ENCODE measurements around the gene HAS3. TPM values are rescaled to one million over a fixed set of nuclear protein-coding genes. Genes with fewer than 3 reads are reported as not detected.
"Not testable (repeated sequence)": the region's sequence is repeated elsewhere in the genome, so short reads cannot be mapped to it uniquely, and the experiment has no call there.

Gene HAS3
- total and polyA plus RNA-seq, 3 experiments from 2014 or later = 0.07 to 0.62 (median 0.55) TPM

DNA sequence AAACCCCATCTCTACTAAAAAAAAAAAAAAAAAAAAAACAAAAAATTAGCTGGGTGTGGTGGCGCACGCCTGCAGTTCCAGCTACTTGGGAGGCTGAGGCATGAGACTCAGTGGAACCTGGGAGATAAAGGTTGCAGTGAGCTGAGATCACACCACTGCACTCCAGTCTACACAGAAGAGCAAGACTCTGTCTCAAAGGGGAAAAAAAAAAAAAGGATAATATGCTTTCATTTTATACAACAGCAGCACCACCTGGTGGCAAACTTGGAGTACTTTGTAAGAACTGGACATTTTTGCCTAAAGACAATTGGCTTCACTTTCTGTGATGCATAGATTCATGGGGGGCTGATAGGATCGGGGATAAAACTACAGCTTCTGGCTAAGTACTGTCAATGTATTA, 18.5 kb downstream of the HAS3 start:
- Histone ChIP-seq H3K27ac (ENCODE audit: low read depth, low read length) (no peak overlapping the region), H3K9me3 (ENCODE audit: low read length) (no peaks in the 10 kb centered on the region), H3K4me1 (ENCODE audit: insufficient read depth, low read length) (no peaks in the 10 kb centered on the region), H3K36me3 (ENCODE audit: insufficient read depth, low read length) (peaks cover 21% of the 10 kb centered on the region), H3K4me3 (ENCODE audit: low read length) (no peak overlapping the region), H3K27me3 (ENCODE audit: insufficient read depth, low read length, poor library complexity, severe bottlenecking) (no peaks in the 10 kb centered on the region)
- Mint-ChIP-seq H3K9me3 (no peaks in the 10 kb centered on the region), H3K4me3 (peak overlapping the region in 1 of 7 donors; percentile 36), H3K27ac (peak overlapping the region in 4 of 8 donors; percentile 3 to 70 (median 28)), H3K36me3 (peaks cover 0 to 51% (median 10%) of the 10 kb centered on the region in 3 donors), H3K27me3 (no peaks in the 10 kb centered on the region), H3K4me1 (peaks cover 16 to 48% (median 28%) of the 10 kb centered on the region in 3 donors)
- ChIA-PET CTCF (interaction anchor here (0.7 to 2.8 kb wide), 18 partner anchors 9 to 1385 kb away, joined by 3 to 29 read pairs (median 4); partner anchors contain the start of genes CHTF8, HAS3 and UTP4), POLR2A (interaction anchor here (0.7 to 2.2 kb wide), 2 partner anchors 9 to 137 kb away, joined by 3 to 10 read pairs; partner anchors contain the start of genes CHTF8 and UTP4)
- DNase-seq = peak; percentile 53 to 73 (median 56)

DNA sequence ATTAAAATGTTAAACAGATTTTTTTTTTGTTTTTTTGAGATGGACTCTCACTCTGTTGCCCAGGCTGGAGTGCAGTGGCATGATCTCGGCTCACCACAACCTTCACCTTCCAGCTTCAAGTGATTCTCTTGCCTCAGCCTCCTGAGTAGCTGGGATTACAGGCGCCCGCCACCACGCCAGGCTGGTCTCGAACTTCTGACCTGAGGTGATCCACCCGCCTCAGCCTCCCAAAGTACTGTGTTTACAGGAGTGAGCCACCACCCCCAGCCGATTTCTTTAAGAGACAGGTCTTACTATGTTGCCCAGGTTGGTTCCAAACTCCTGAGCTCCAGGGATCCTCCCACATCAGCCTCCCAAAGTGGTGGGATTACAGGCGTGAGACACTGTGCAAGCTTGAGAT, 19.0 kb downstream of the HAS3 start:
- Mint-ChIP-seq H3K36me3 (peaks cover 0 to 47% (median 10%) of the 10 kb centered on the region in 3 donors), H3K4me1 (peaks cover 18 to 50% (median 29%) of the 10 kb centered on the region in 3 donors), H3K4me3 (peak overlapping the region in 1 of 7 donors; percentile 36)
- H3K27me3 ChIP-seq (ENCODE audit: insufficient read depth, low read length, poor library complexity, severe bottlenecking); H3K9me3 Mint-ChIP-seq; H3K27ac ChIP-seq (ENCODE audit: low read depth, low read length); H3K4me3 ChIP-seq (ENCODE audit: low read length); DNase-seq; H3K4me1 ChIP-seq (ENCODE audit: insufficient read depth, low read length); H3K9me3 ChIP-seq (ENCODE audit: low read length); H3K27me3 Mint-ChIP-seq; H3K27ac Mint-ChIP-seq: not testable (repeated sequence)
- CTCF ChIA-PET = interaction anchor here (0.7 to 2.8 kb wide), 13 partner anchors 9 to 604 kb away, joined by 3 to 29 read pairs (median 5); partner anchors contain the start of genes CHTF8 and UTP4
- H3K36me3 ChIP-seq (ENCODE audit: insufficient read depth, low read length) = peaks cover 18% of the 10 kb centered on the region
- POLR2A ChIA-PET = interaction anchor here (1.4 kb wide), 1 partner anchor 19 kb away, joined by 4 read pairs; the partner anchor contains the start of gene HAS3

DNA sequence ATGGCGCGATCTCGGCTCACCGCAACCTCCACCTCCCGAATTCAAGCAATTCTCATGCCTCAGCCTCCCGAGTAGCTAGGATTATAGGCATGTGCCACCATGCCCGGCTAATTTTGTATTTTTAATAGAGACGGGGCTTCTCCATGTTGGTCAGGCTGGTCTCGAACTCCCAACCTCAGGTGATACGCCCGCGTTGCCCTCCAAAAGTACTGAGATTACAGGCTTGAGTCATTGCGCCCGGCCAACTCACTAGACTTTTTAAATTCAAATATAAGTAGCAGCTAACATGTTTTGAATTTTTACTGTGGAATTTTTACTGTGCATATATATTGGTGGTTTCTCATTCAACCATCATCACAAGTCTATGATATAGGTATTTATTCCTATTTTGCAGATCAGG, 19.5 kb downstream of the HAS3 start:
- peaks cover 13% of the 10 kb centered on the region for H3K36me3 ChIP-seq (ENCODE audit: insufficient read depth, low read length)
- Mint-ChIP-seq H3K4me1 (peaks cover 22 to 55% (median 35%) of the 10 kb centered on the region in 3 donors), H3K4me3 (peak overlapping the region in 1 of 7 donors; percentile 52), H3K27ac (peak overlapping the region in 4 of 8 donors; percentile 14 to 55 (median 50)), H3K36me3 (peaks cover 0 to 44% (median 10%) of the 10 kb centered on the region in 3 donors)
- H3K27me3 ChIP-seq (ENCODE audit: insufficient read depth, low read length, poor library complexity, severe bottlenecking); H3K4me3 ChIP-seq (ENCODE audit: low read length); H3K4me1 ChIP-seq (ENCODE audit: insufficient read depth, low read length); H3K27ac ChIP-seq (ENCODE audit: low read depth, low read length); H3K27me3 Mint-ChIP-seq; H3K9me3 Mint-ChIP-seq; DNase-seq; H3K9me3 ChIP-seq (ENCODE audit: low read length): not testable (repeated sequence)
- POLR2A ChIA-PET = interaction anchor here (1.4 kb wide), 1 partner anchor 19 kb away, joined by 4 read pairs; the partner anchor contains the start of gene HAS3
- CTCF ChIA-PET = interaction anchor here (0.7 to 2.8 kb wide), 7 partner anchors 9 to 605 kb away, joined by 3 to 29 read pairs (median 7); partner anchors contain the start of genes CHTF8 and UTP4

DNA sequence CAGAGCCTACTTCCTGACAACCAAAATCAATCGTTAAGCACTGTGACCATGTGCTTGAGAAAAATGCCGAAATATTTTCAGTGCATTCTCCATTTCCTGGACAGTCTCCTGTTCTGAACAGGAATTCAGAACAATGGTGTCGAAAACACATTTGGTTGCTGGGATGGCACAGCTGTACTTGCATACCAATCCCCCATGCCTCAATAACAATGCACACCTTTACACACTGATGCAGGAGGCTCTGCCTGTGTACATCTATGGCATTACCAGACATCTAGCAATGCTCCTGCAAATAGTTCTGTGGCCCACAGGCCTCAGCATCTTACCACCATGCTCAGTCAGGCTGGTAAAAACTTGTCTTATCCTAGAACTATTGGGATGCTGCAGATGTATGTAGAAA, 20.8 kb downstream of the HAS3 start:
- H3K4me3 ChIP-seq (ENCODE audit: low read length) = no peak overlapping the region
- ChIA-PET CTCF (no interaction called here), POLR2A (no interaction called here)
- H3K27me3 ChIP-seq (ENCODE audit: insufficient read depth, low read length, poor library complexity, severe bottlenecking) = no peaks in the 10 kb centered on the region
- H3K4me1 ChIP-seq (ENCODE audit: insufficient read depth, low read length) = peaks cover 18% of the 10 kb centered on the region
- peak overlapping the region in 1 of 7 donors; percentile 21 for H3K4me3 Mint-ChIP-seq
- peaks cover 1% of the 10 kb centered on the region for H3K36me3 ChIP-seq (ENCODE audit: insufficient read depth, low read length)
- H3K27me3 Mint-ChIP-seq = no peaks in the 10 kb centered on the region
- peaks cover 0 to 32% (median 7%) of the 10 kb centered on the region in 3 donors for H3K36me3 Mint-ChIP-seq
- H3K27ac Mint-ChIP-seq = peak overlapping the region in 2 of 8 donors; percentile 20 to 83
- H3K27ac ChIP-seq (ENCODE audit: low read depth, low read length) = no peak overlapping the region
- peaks cover 32 to 62% (median 47%) of the 10 kb centered on the region in 3 donors for H3K4me1 Mint-ChIP-seq
- H3K9me3 ChIP-seq (ENCODE audit: low read length) = no peaks in the 10 kb centered on the region
- DNase-seq = no peak
- no peaks in the 10 kb centered on the region for H3K9me3 Mint-ChIP-seq

DNA sequence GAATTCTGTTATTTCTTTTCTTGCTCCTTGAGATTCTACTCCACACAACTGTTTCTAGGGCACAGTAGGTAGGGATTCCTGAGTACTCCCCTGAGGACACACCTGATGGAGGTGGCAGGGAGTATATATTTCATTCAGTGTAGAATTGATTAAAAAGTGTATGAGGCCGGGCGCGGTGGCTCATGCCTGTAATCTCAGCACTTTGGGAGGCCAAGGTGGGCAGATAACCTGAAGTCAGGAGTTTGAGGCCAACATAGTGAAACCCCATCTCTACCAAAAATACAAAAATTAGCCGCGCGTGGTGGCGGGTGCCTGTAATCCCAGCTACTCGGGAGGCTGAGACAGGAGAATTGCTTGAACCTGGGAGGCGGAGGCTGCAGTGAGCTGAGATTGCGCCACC, 21.3 kb downstream of the HAS3 start:
- Mint-ChIP-seq H3K4me1 (peaks cover 37 to 65% (median 53%) of the 10 kb centered on the region in 3 donors), H3K27ac (peak overlapping the region in 2 of 8 donors; percentile 20 to 44), H3K36me3 (peaks cover 0 to 32% (median 7%) of the 10 kb centered on the region in 3 donors)
- H3K27me3 ChIP-seq (ENCODE audit: insufficient read depth, low read length, poor library complexity, severe bottlenecking); H3K27me3 Mint-ChIP-seq; H3K9me3 Mint-ChIP-seq; H3K36me3 ChIP-seq (ENCODE audit: insufficient read depth, low read length); H3K4me3 Mint-ChIP-seq; H3K4me3 ChIP-seq (ENCODE audit: low read length); H3K9me3 ChIP-seq (ENCODE audit: low read length); DNase-seq; H3K27ac ChIP-seq (ENCODE audit: low read depth, low read length); CTCF ChIA-PET: not testable (repeated sequence)
- POLR2A ChIA-PET = interaction anchor here (0.6 kb wide), 1 partner anchor 37 kb away, joined by 3 read pairs; no protein-coding TSS in a partner anchor
- peaks cover 18% of the 10 kb centered on the region for H3K4me1 ChIP-seq (ENCODE audit: insufficient read depth, low read length)

DNA sequence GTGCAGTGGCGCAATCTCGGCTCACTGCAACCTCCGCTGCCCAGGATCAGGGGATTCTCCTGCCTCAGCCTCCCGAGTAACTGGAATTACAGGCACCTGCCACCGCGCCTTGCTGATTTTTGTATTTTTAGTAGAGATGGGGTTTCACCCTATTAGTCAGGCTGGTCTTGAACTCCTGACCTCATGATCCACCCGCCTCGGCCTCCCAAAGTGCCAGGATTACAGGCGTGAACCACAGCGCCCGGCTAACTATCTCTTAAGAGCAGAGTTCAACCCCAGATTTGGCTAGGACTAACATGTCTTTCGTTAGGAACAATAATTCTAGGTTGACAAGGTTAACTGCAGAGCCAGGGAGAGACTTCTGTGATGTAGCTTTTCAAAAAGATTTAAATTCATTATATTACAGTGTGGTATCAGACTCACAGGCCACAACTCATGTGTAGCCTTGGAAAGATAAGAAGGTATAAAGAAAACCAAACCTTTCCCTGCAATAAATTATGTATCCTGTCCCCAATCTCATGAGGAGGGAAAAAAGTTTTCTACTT, 22.6 kb downstream of the HAS3 start:
- H3K27me3 Mint-ChIP-seq = no peaks in the 10 kb centered on the region
- H3K27me3 ChIP-seq (ENCODE audit: insufficient read depth, low read length, poor library complexity, severe bottlenecking) = no peaks in the 10 kb centered on the region
- no peak overlapping the region for H3K4me3 Mint-ChIP-seq
- peaks cover 41 to 69% (median 59%) of the 10 kb centered on the region in 3 donors for H3K4me1 Mint-ChIP-seq
- CTCF ChIA-PET = interaction anchor here (1.0 kb wide), 1 partner anchor 10 kb away, joined by 3 read pairs; no protein-coding TSS in a partner anchor
- H3K36me3 ChIP-seq (ENCODE audit: insufficient read depth, low read length) = no peaks in the 10 kb centered on the region
- no peak for DNase-seq
- H3K9me3 Mint-ChIP-seq = no peaks in the 10 kb centered on the region
- H3K4me3 ChIP-seq (ENCODE audit: low read length) = no peak overlapping the region
- no peaks in the 10 kb centered on the region for H3K9me3 ChIP-seq (ENCODE audit: low read length)
- H3K36me3 Mint-ChIP-seq = peaks cover 0 to 35% (median 6%) of the 10 kb centered on the region in 3 donors
- peak overlapping the region in 4 of 8 donors; percentile 23 to 97 (median 58) for H3K27ac Mint-ChIP-seq
- no peak overlapping the region for H3K27ac ChIP-seq (ENCODE audit: low read depth, low read length)
- H3K4me1 ChIP-seq (ENCODE audit: insufficient read depth, low read length) = peaks cover 20% of the 10 kb centered on the region
- POLR2A ChIA-PET = no interaction called here

DNA sequence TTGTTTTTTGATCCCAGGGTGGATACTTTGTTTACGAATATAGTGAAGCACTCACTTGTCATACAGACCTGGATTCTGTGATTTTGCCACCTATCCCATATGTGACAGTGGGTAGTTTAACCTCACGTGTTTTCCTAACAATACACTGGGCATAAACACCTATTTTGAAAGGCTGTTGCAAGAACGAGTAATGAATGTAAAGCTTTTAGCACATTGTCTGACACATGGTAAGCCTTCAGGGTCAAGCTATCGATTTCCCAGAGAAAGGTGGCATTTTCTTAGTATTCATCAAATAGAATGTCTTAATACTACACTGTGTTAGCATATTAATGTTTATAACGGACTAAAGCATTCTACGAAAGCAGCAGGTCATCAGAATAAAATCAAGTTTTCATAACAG, 25.0 kb downstream of the HAS3 start:
- Histone ChIP-seq H3K36me3 (ENCODE audit: insufficient read depth, low read length) (no peaks in the 10 kb centered on the region), H3K27ac (ENCODE audit: low read depth, low read length) (no peak overlapping the region), H3K9me3 (ENCODE audit: low read length) (no peaks in the 10 kb centered on the region), H3K27me3 (ENCODE audit: insufficient read depth, low read length, poor library complexity, severe bottlenecking) (no peaks in the 10 kb centered on the region), H3K4me3 (ENCODE audit: low read length) (no peak overlapping the region), H3K4me1 (ENCODE audit: insufficient read depth, low read length) (peaks cover 33% of the 10 kb centered on the region)
- CTCF ChIA-PET = interaction anchor here (1.0 to 1.4 kb wide), 2 partner anchors 18 to 156 kb away, joined by 3 read pairs; no protein-coding TSS in a partner anchor
- no peak for DNase-seq
- Mint-ChIP-seq H3K4me3 (peak overlapping the region; percentile 86 to 99 (median 94)), H3K27me3 (no peaks in the 10 kb centered on the region), H3K9me3 (no peaks in the 10 kb centered on the region), H3K36me3 (peaks cover 0 to 40% (median 4%) of the 10 kb centered on the region in 3 donors), H3K4me1 (peaks cover 56 to 81% (median 74%) of the 10 kb centered on the region in 3 donors), H3K27ac (peak overlapping the region in 7 of 8 donors; percentile 61 to 97 (median 91))
- POLR2A ChIA-PET = interaction anchor here (0.5 kb wide), 1 partner anchor 180 kb away, joined by 3 read pairs; no protein-coding TSS in a partner anchor

Measured in CD8-positive, alpha-beta memory T cell (primary cell).